PC-3 (cell line): ENCODE data around the gene LUM.

Source experiments
- CTCF ChIP-seq: fragments of 300-600 bp; sonication (generic); conservative IDR thresholded peaks from 2 replicates; pipeline ENCODE4 v1.5.1; 2017; ENCODE audit warnings: antibody characterized with exemption, low read depth, mild to moderate bottlenecking, low read length
- EZH2 ChIP-seq: fragments of 300-600 bp; sonication (generic); IDR thresholded peaks from one replicate; pipeline ENCODE4 v1.6.1; 2017; ENCODE audit warnings: antibody characterized with exemption, mild to moderate bottlenecking, low read length; ENCODE audit not compliant: unreplicated experiment

GRCh38 chr12:91055976-91056375, 55.3 kb downstream of the LUM start:
- TF ChIP-seq CTCF (no peak), EZH2 (no peak)
